DOHH2 (cell line): ENCODE results near the gene CTCF.

Experiments
- CTCF ChIP-seq: fragments of 200-600 bp; sonication (generic); IDR thresholded peaks from one replicate; pipeline ENCODE4 v1.5.1; 2014; ENCODE audit warnings: antibody characterized with exemption, mild to moderate bottlenecking, low read depth, low read length; ENCODE audit not compliant: poor library complexity, severe bottlenecking
- EZH2phosphoT487 ChIP-seq: fragments of 200-600 bp; sonication (generic); IDR thresholded peaks from 2 replicates; pipeline ENCODE4 v1.6.1; 2017; ENCODE audit warnings: borderline replicate concordance, mild to moderate bottlenecking, antibody characterized with exemption, low read length, moderate library complexity, mixed read lengths

- TF ChIP-seq EZH2phosphoT487 (no peak), CTCF (no peak)
These were observed 83.2 kb downstream of the CTCF start for GRCh38 chr16:67645397-67646121.
